ENCODE results near the gene PHETA1. TPM values are rescaled to one million over a fixed set of nuclear protein-coding genes. Genes with fewer than 3 reads are reported as not detected.

PHETA1 gene
- total RNA-seq, 4 donors from 2014 or later, result 6.9 to 29.9 (median 7.8) TPM

DNA sequence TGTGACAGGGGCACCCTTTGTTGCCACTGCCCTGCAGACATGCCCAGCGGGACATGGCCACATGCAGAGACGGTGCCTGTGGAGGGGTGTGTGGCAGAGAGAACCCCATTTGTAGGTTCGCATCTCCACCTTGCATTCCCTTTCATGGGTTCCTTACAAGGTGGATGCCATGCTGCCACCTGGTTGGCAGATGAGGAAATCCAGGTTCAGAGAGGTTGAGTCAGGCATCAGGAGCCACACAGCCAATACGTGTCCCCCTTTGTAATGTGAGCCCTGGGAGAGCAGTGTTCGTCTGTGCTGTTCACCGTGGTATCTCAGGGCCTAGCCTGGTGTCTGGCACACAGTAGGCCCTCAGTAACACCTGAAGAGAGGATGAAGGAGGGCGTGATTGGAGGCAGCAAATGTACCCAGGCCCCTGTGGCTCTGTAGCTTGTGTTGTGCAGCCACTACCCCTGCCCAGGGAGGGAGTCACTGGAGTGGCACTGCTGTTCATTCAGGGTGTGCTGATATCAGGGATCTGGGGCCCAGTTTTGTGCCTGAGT lies 45.9 kb upstream of the PHETA1 start:
- 90 to 94% methylated on average over 3 to 7 of the region's 7 CpGs for WGBS, 2 donors
- Histone ChIP-seq H3K27ac (no peak overlapping the region), H3K4me1 (peaks cover 19 to 44% (median 35%) of the 10 kb centered on the region in 3 donors)

DNA sequence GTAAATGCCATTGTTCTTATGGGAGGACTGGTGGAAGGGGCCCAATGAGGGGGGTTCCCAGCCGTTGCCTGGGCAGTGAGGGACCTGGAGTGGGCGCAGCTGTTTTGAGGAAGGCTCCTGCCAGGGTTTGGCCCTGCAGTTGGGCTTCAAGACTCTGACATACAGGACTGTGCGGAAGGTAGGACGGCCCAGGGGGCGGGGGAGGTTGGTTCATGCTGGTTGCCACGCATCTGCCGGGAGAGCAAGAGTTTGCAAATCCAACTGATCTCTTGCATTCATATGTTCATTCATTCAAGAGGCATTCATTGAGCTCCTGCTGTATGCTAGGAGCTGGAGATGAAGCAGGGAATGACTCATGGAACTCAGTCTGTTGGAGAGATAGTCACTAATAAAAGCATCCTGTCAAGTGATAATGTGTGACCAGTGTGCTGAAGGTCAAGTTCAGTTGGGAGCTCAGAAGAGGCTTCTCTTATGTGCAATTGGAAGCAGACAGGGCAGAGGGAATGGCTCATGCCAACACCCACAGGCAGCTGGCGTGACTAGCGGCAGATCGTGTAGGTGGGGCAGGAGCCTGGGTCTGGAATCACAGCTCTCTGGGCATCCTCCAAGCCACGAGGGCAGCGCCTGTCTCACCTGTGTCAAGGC lies 44.7 kb upstream of the PHETA1 start:
- TF ChIP-seq, protein P1, sequence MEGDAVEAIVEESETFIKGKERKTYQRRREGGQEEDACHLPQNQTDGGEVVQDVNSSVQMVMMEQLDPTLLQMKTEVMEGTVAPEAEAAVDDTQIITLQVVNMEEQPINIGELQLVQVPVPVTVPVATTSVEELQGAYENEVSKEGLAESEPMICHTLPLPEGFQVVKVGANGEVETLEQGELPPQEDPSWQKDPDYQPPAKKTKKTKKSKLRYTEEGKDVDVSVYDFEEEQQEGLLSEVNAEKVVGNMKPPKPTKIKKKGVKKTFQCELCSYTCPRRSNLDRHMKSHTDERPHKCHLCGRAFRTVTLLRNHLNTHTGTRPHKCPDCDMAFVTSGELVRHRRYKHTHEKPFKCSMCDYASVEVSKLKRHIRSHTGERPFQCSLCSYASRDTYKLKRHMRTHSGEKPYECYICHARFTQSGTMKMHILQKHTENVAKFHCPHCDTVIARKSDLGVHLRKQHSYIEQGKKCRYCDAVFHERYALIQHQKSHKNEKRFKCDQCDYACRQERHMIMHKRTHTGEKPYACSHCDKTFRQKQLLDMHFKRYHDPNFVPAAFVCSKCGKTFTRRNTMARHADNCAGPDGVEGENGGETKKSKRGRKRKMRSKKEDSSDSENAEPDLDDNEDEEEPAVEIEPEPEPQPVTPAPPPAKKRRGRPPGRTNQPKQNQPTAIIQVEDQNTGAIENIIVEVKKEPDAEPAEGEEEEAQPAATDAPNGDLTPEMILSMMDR (IDR thresholded peaks at IDR 0.05), result no peak
- TF ChIP-seq POLR2A (IDR thresholded peaks at IDR 0.05), result no peak
- WGBS, 2 donors, result 67 to 76% methylated on average over 10 to 11 of the region's 12 CpGs
- H3K4me3 ChIP-seq, result no peak overlapping the region

More for the DNA sequence above, 45.9 kb upstream of the PHETA1 start:
- intact Hi-C loops (cut with DNase I), result no loop called here
- Histone ChIP-seq H3K9me3 (no peaks in the 10 kb centered on the region), H3K4me3 (no peak overlapping the region), H3K36me3 (peaks cover 0 to 20% (median 0%) of the 10 kb centered on the region in 3 donors), H3K27me3 (peaks cover 0 to 9% (median 0%) of the 10 kb centered on the region in 4 donors)
- no peak for TF ChIP-seq POLR2A (IDR thresholded peaks at IDR 0.05)
- TF ChIP-seq, protein P1 (IDR thresholded peaks at IDR 0.05), result no peak
- DNase-seq, result no peak

DNA sequence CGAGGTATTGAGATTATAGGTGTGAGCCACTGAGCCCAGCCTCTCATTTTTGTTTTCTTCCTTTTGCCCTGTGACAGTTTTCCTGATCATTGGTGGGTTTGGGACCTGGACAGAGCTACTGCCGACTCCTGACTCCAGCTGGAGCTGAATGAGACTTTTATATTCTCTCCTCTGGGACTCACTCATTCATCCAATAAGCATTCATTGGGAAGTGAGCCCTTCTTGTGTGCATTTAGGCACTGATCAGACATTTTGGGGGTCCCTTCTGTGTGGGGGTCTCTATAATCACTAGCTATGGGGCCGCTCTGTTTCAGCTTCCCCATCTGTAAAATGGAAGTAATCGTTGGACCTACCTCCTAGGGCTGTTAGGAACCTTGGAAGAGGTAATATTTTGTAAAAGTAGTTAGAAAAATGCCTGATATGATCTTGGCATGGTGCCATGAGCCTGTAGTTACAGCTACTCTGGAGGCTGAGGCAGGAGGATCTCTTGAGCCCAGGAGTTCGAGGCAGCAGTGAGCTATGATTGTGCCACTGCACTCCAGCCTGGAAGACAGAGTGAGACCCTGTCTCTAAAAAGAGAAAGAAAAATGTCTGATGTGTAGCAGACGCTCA lies 44.0 kb upstream of the PHETA1 start:
- Histone ChIP-seq H3K4me1 (peaks cover 31 to 62% (median 50%) of the 10 kb centered on the region in 3 donors), H3K9me3 (no peaks in the 10 kb centered on the region), H3K36me3 (peaks cover 0 to 1% (median 0%) of the 10 kb centered on the region in 3 donors), H3K4me3 (no peak overlapping the region), H3K27me3 (peaks cover 0 to 24% (median 0%) of the 10 kb centered on the region in 4 donors), H3K27ac (peak overlapping the region in 2 of 4 donors; percentile 45 to 94)
- TF ChIP-seq POLR2A (IDR thresholded peaks at IDR 0.05), result no peak
- TF ChIP-seq, protein P1 (IDR thresholded peaks at IDR 0.05), result no peak
- WGBS, 2 donors, result 70 to 76% methylated on average over 6 of the region's 6 CpGs
- intact Hi-C loops (cut with DNase I), result no loop called here
- DNase-seq, result no peak

More for the DNA sequence above, 44.7 kb upstream of the PHETA1 start:
- intact Hi-C loops (cut with DNase I), result no loop called here
- Histone ChIP-seq H3K36me3 (peaks cover 0 to 7% (median 0%) of the 10 kb centered on the region in 3 donors), H3K4me1 (peaks cover 29 to 56% (median 48%) of the 10 kb centered on the region in 3 donors), H3K27ac (peak overlapping the region in 2 of 4 donors; percentile 45 to 94), H3K27me3 (peaks cover 0 to 18% (median 0%) of the 10 kb centered on the region in 4 donors), H3K9me3 (no peaks in the 10 kb centered on the region)
- DNase-seq, result no peak

DNA sequence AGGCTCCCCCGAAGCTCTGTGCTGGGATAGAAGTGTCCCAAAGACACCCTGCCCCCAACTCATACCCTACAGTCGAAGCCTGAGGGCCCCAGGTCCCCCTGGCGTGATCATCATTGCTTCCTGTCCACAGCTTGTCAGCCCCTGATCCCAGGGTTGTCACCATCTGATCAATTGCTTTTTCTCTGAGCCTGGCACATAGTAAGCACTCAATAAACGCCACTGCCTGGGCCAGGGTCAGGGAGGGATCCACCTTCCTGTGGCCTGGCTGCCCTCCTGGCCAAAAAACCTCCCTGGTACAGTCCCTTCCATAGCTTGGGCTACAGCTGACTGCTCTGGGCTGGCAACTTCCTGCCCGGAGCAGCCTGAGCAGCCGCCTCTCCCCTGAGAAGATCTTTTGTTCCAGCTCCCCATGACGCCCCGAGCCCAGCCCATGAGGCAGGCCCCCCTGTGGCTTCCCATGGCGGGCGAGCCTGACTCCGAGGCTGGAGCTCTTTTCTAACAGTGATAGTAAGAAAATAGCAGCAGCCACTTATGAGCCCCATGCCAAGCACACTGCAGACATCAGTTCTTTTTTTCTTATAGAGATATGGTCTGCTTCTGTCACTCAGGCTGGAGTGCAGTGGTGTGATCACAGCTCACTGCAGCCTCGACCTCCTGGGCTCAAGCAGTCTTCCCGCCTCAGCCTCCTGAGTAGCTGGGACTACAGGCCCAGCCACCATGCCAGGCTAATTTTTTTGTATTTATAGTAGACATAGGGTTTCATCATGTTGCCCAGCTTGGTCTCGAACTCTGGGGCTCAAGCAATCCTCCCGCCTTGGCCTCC lies 43.3 kb upstream of the PHETA1 start:
- WGBS, 2 donors, result 66 to 77% methylated on average over 7 to 12 of the region's 15 CpGs
- Histone ChIP-seq H3K27me3 (peaks cover 0 to 32% (median 0%) of the 10 kb centered on the region in 4 donors), H3K4me3 (no peak overlapping the region), H3K27ac (peak overlapping the region; percentile 9 to 94 (median 78)), H3K36me3 (no peaks in the 10 kb centered on the region), H3K9me3 (no peaks in the 10 kb centered on the region), H3K4me1 (peaks cover 31 to 69% (median 57%) of the 10 kb centered on the region in 3 donors)
- intact Hi-C loops (cut with DNase I), result no loop called here
- TF ChIP-seq, protein P1 (IDR thresholded peaks at IDR 0.05), result no peak
- TF ChIP-seq POLR2A (IDR thresholded peaks at IDR 0.05), result no peak
- DNase-seq, result no peak

Data from esophagus squamous epithelium (tissue), 5 donors.